ENCODE measurements around the gene STRN.

GRCh38 chr2:36800381-36800780, 166.0 kb downstream of the STRN start:
- TF ChIP-seq, protein P1, sequence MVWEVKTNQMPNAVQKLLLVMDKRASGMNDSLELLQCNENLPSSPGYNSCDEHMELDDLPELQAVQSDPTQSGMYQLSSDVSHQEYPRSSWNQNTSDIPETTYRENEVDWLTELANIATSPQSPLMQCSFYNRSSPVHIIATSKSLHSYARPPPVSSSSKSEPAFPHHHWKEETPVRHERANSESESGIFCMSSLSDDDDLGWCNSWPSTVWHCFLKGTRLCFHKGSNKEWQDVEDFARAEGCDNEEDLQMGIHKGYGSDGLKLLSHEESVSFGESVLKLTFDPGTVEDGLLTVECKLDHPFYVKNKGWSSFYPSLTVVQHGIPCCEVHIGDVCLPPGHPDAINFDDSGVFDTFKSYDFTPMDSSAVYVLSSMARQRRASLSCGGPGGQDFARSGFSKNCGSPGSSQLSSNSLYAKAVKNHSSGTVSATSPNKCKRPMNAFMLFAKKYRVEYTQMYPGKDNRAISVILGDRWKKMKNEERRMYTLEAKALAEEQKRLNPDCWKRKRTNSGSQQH (CRISPR knock-in tag; IDR thresholded peaks at IDR 0.05; ENCODE audit: low read depth), result no peak
- TF ChIP-seq ADNP (CRISPR knock-in tag; IDR thresholded peaks at IDR 0.05) (no peak), TBL1XR1 (IDR thresholded peaks at IDR 0.05; ENCODE audit: borderline replicate concordance, low read length, partially characterized antibody) (no peak), SRSF1 (optimal IDR thresholded peaks at IDR 0.05; ENCODE audit: low read depth, low read length) (no peak), SP2 (CRISPR knock-in tag; IDR thresholded peaks at IDR 0.05) (no peak), ZNF614 (CRISPR knock-in tag; IDR thresholded peaks at IDR 0.05; ENCODE audit: borderline replicate concordance) (no peak), ZKSCAN8 (CRISPR knock-in tag; IDR thresholded peaks at IDR 0.05; ENCODE audit: borderline replicate concordance) (no peak)
- TF ChIP-seq, protein P2, sequence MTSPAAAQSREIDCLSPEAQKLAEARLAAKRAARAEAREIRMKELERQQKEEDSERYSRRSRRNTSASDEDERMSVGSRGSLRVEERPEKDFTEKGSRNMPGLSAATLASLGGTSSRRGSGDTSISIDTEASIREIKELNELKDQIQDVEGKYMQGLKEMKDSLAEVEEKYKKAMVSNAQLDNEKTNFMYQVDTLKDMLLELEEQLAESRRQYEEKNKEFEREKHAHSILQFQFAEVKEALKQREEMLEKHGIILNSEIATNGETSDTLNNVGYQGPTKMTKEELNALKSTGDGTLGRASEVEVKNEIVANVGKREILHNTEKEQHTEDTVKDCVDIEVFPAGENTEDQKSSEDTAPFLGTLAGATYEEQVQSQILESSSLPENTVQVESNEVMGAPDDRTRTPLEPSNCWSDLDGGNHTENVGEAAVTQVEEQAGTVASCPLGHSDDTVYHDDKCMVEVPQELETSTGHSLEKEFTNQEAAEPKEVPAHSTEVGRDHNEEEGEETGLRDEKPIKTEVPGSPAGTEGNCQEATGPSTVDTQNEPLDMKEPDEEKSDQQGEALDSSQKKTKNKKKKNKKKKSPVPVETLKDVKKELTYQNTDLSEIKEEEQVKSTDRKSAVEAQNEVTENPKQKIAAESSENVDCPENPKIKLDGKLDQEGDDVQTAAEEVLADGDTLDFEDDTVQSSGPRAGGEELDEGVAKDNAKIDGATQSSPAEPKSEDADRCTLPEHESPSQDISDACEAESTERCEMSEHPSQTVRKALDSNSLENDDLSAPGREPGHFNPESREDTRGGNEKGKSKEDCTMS (CRISPR knock-in tag; conservative IDR thresholded peaks at IDR 0.05), result no peak
- TF ChIP-seq, protein P3, sequence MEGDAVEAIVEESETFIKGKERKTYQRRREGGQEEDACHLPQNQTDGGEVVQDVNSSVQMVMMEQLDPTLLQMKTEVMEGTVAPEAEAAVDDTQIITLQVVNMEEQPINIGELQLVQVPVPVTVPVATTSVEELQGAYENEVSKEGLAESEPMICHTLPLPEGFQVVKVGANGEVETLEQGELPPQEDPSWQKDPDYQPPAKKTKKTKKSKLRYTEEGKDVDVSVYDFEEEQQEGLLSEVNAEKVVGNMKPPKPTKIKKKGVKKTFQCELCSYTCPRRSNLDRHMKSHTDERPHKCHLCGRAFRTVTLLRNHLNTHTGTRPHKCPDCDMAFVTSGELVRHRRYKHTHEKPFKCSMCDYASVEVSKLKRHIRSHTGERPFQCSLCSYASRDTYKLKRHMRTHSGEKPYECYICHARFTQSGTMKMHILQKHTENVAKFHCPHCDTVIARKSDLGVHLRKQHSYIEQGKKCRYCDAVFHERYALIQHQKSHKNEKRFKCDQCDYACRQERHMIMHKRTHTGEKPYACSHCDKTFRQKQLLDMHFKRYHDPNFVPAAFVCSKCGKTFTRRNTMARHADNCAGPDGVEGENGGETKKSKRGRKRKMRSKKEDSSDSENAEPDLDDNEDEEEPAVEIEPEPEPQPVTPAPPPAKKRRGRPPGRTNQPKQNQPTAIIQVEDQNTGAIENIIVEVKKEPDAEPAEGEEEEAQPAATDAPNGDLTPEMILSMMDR (CRISPR knock-in tag; IDR thresholded peaks at IDR 0.05), result no peak
